ENCODE measurements around the gene AUTS2.

Gene AUTS2

GRCh38 chr7:70667406-70667805, 1069.1 kb downstream of the AUTS2 start:
- DNase-seq (ENCODE audit: low read depth) = no peak
- no peak for TF ChIP-seq CTCF (IDR thresholded peaks at IDR 0.05; ENCODE audit: low read depth, low read length, missing control alignments)
- no peak overlapping the region for H3K4me3 ChIP-seq (ENCODE audit: low read depth, low read length)

GRCh38 chr7:70668606-70669358, 1070.5 kb downstream of the AUTS2 start:
- no peak for TF ChIP-seq CTCF (IDR thresholded peaks at IDR 0.05; ENCODE audit: low read depth, low read length, missing control alignments)
- DNase-seq (ENCODE audit: low read depth) = no peak

GRCh38 chr7:70669854-70670253, 1071.6 kb downstream of the AUTS2 start:
- H3K4me3 ChIP-seq (ENCODE audit: low read depth, low read length) = no peak overlapping the region
- DNase-seq (ENCODE audit: low read depth) = no peak
- TF ChIP-seq CTCF (IDR thresholded peaks at IDR 0.05; ENCODE audit: low read depth, low read length, missing control alignments) = no peak

More at GRCh38 chr7:70668606-70669358, 1070.5 kb downstream of the AUTS2 start:
- H3K4me3 ChIP-seq (ENCODE audit: low read depth, low read length) = no peak overlapping the region

- TF ChIP-seq CTCF (IDR thresholded peaks at IDR 0.05; ENCODE audit: low read depth, low read length, missing control alignments) = no peak
- no peak overlapping the region for H3K4me3 ChIP-seq (ENCODE audit: low read depth, low read length)
- no peak for DNase-seq (ENCODE audit: low read depth)
Measured at GRCh38 chr7:70670288-70670687, 1072.0 kb downstream of the AUTS2 start.

GRCh38 chr7:70673778-70674570, 1075.7 kb downstream of the AUTS2 start:
- no peak overlapping the region for H3K4me3 ChIP-seq (ENCODE audit: low read depth, low read length)
- TF ChIP-seq CTCF (IDR thresholded peaks at IDR 0.05; ENCODE audit: low read depth, low read length, missing control alignments) = no peak
- no peak for DNase-seq (ENCODE audit: low read depth)

- no peak for DNase-seq (ENCODE audit: low read depth)
- TF ChIP-seq CTCF (IDR thresholded peaks at IDR 0.05; ENCODE audit: low read depth, low read length, missing control alignments) = no peak
Measured at GRCh38 chr7:70674571-70675010, 1076.3 kb downstream of the AUTS2 start.

More at GRCh38 chr7:70674571-70675010, 1076.3 kb downstream of the AUTS2 start:
- no peak overlapping the region for H3K4me3 ChIP-seq (ENCODE audit: low read depth, low read length)

Data from GM12864 (cell line).